Memory B cell (primary cell): ENCODE data around the gene MAGI2.

Experiments
- ATAC-seq: fragments of 150-1000 bp; cut with Tn5 transposase; 2 replicates; pipeline ENCODE4 v1.10.0; 2021; ENCODE audit warnings: low read depth, mild to moderate bottlenecking, moderate library complexity
- DNase-seq, 2 donors: peaks; one replicate each; pipeline ENCODE4 v3.0.0; 2022; ENCODE audit warnings: low spot score in 2 of 2
- H3K27ac Mint-ChIP-seq: one replicate; pipeline ENCODE4 v1.8.0; 2022; ENCODE audit warnings: mild to moderate bottlenecking, moderate library complexity, mixed read lengths
- H3K27me3 Mint-ChIP-seq: one replicate; pipeline ENCODE4 v1.8.0; 2022; ENCODE audit warnings: mixed read lengths
- H3K36me3 Mint-ChIP-seq: one replicate; pipeline ENCODE4 v1.8.0; 2022; ENCODE audit warnings: mild to moderate bottlenecking, mixed read lengths
- H3K4me1 Mint-ChIP-seq: one replicate; pipeline ENCODE4 v1.8.0; 2022; ENCODE audit warnings: mixed read lengths
- H3K4me3 Mint-ChIP-seq: one replicate; pipeline ENCODE4 v1.8.0; 2022; ENCODE audit warnings: mild to moderate bottlenecking, moderate library complexity, mixed read lengths
- H3K9me3 Mint-ChIP-seq: one replicate; pipeline ENCODE4 v1.8.0; 2022; ENCODE audit warnings: mixed read lengths

The MAGI2 gene

GRCh38 chr7:78565784-78566183 is 887.7 kb downstream of the MAGI2 start:
- no peaks in the 10 kb centered on the region for H3K36me3 Mint-ChIP-seq
- ATAC-seq (no peak), DNase-seq (no peak)
- H3K4me3 Mint-ChIP-seq: no peak overlapping the region
- H3K4me1 Mint-ChIP-seq: no peaks in the 10 kb centered on the region
- no peaks in the 10 kb centered on the region for H3K9me3 Mint-ChIP-seq
- no peaks in the 10 kb centered on the region for H3K27me3 Mint-ChIP-seq
- H3K27ac Mint-ChIP-seq: no peak overlapping the region

GRCh38 chr7:78563191-78563590 is 890.3 kb downstream of the MAGI2 start:
- no peak for ATAC-seq
- Mint-ChIP-seq H3K36me3 (no peaks in the 10 kb centered on the region), H3K4me1 (no peaks in the 10 kb centered on the region), H3K4me3 (no peak overlapping the region), H3K9me3 (no peaks in the 10 kb centered on the region), H3K27ac (no peak overlapping the region), H3K27me3 (no peaks in the 10 kb centered on the region)
- no peak for DNase-seq

GRCh38 chr7:78562191-78562590 is 891.3 kb downstream of the MAGI2 start:
- H3K9me3 Mint-ChIP-seq: no peaks in the 10 kb centered on the region
- no peak overlapping the region for H3K4me3 Mint-ChIP-seq
- ATAC-seq: no peak
- H3K4me1 Mint-ChIP-seq: no peaks in the 10 kb centered on the region
- no peaks in the 10 kb centered on the region for H3K36me3 Mint-ChIP-seq
- DNase-seq: no peak
- no peaks in the 10 kb centered on the region for H3K27me3 Mint-ChIP-seq
- no peak overlapping the region for H3K27ac Mint-ChIP-seq

- DNase-seq: no peak
- Mint-ChIP-seq H3K9me3 (no peaks in the 10 kb centered on the region), H3K27me3 (no peaks in the 10 kb centered on the region), H3K27ac (no peak overlapping the region), H3K4me1 (no peaks in the 10 kb centered on the region), H3K4me3 (no peak overlapping the region), H3K36me3 (no peaks in the 10 kb centered on the region)
- no peak for ATAC-seq
Measured at GRCh38 chr7:78558566-78558965, 894.9 kb downstream of the MAGI2 start.

DNA sequence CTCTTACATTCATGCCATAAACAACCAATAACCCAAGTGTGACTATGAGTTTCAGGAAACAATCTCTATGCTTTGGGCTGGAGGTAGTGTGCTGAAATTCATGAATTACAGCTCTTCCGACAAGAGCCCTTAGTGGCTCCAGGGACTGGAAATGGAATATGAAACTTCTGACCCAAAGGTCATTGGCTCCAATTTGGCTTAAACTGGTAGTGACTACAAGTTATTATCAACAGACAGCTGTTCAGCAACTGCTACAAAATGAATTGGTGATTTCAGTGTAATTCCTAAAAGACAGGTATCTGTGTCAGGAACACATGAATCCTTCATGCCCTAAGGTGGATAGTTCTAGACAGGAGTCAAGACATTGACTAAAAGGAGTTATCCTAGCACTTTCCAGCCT is 909.5 kb downstream of the MAGI2 start:
- H3K9me3 Mint-ChIP-seq: no peaks in the 10 kb centered on the region
- H3K27me3 Mint-ChIP-seq: no peaks in the 10 kb centered on the region
- DNase-seq: no peak
- no peak for ATAC-seq
- no peaks in the 10 kb centered on the region for H3K36me3 Mint-ChIP-seq
- no peaks in the 10 kb centered on the region for H3K4me1 Mint-ChIP-seq
- H3K4me3 Mint-ChIP-seq: no peak overlapping the region
- H3K27ac Mint-ChIP-seq: no peak overlapping the region

DNA sequence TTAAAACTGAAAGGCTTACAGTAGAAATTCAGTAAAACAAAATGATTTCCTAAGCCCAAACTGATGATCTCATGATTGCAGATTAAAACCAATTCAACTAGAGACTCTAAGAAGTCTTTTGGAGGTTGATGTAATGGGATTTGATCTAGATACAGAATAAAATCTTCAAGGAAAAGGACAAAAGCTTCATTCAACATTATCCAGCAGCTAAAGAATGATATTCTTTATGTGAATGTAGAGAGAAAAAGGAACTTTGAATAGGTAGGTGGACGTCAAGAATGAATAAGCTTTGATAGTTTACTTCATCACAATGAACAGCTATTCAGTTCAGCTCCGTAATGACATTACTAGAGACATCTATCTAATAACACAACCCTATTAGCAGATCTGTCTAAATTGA is 910.5 kb downstream of the MAGI2 start:
- Mint-ChIP-seq H3K27ac (no peak overlapping the region), H3K4me1 (no peaks in the 10 kb centered on the region), H3K9me3 (no peaks in the 10 kb centered on the region), H3K27me3 (no peaks in the 10 kb centered on the region), H3K4me3 (no peak overlapping the region), H3K36me3 (no peaks in the 10 kb centered on the region)
- no peak for DNase-seq
- no peak for ATAC-seq

DNA sequence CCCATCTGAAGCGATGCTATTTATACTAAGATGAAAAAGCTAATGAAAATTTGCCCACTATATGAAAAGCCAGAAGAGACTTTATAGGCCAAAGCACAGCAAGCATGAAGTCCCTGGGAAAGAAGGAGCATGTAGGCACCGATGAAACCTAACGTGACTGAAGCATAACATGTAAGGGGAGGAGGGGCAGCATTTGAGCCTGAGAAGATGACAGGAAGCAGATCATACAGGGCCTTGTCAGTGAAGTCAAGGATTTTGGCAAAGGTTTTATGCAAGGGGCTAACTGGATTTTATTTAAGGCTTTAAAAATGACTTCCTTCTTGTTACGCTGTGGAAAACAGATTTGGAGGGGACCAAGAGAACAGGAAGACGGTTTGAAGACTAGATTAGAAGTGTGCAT is 910.9 kb downstream of the MAGI2 start:
- H3K27ac Mint-ChIP-seq: no peak overlapping the region
- H3K27me3 Mint-ChIP-seq: no peaks in the 10 kb centered on the region
- no peak for DNase-seq
- no peaks in the 10 kb centered on the region for H3K4me1 Mint-ChIP-seq
- ATAC-seq: no peak
- H3K4me3 Mint-ChIP-seq: no peak overlapping the region
- peaks cover 4% of the 10 kb centered on the region for H3K9me3 Mint-ChIP-seq
- H3K36me3 Mint-ChIP-seq: no peaks in the 10 kb centered on the region

- Mint-ChIP-seq H3K36me3 (no peaks in the 10 kb centered on the region), H3K27ac (no peak overlapping the region), H3K9me3 (peaks cover 5% of the 10 kb centered on the region), H3K4me1 (no peaks in the 10 kb centered on the region), H3K4me3 (no peak overlapping the region), H3K27me3 (no peaks in the 10 kb centered on the region)
- DNase-seq (no peak), ATAC-seq (no peak)
Measured at GRCh38 chr7:78539825-78540224, 913.6 kb downstream of the MAGI2 start.

DNA sequence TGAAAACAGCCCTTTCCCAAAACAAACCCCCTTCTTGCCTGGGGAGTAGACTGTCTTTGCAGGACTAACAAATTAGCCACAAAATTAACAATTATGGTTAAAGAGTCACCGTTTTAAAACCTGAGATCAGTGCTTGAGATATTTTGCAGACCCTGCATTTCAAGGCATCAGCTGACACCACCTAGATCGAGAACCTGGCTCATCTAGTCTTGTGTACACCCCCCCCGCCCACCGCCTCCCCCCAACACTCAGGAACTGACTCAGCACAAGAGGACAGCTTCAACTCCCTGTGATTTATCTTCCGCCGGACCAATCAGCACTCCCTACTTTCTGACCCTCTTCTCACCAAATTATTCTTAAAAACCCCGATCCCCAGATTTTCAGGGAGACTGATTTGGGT is 917.8 kb downstream of the MAGI2 start:
- H3K36me3 Mint-ChIP-seq: no peaks in the 10 kb centered on the region
- no peaks in the 10 kb centered on the region for H3K27me3 Mint-ChIP-seq
- H3K4me1 Mint-ChIP-seq: no peaks in the 10 kb centered on the region
- H3K4me3 Mint-ChIP-seq: no peak overlapping the region
- H3K27ac Mint-ChIP-seq: no peak overlapping the region
- DNase-seq (no peak), ATAC-seq (no peak)
- H3K9me3 Mint-ChIP-seq: peaks cover 7% of the 10 kb centered on the region

- Mint-ChIP-seq H3K4me3 (no peak overlapping the region), H3K9me3 (peaks cover 1% of the 10 kb centered on the region), H3K36me3 (no peaks in the 10 kb centered on the region), H3K4me1 (no peaks in the 10 kb centered on the region), H3K27me3 (no peaks in the 10 kb centered on the region), H3K27ac (no peak overlapping the region)
- ATAC-seq (no peak), DNase-seq (no peak)
Measured at GRCh38 chr7:78530351-78530750, 923.1 kb downstream of the MAGI2 start.

GRCh38 chr7:78529392-78529791 is 924.1 kb downstream of the MAGI2 start:
- H3K4me3 Mint-ChIP-seq: no peak overlapping the region
- H3K9me3 Mint-ChIP-seq: peaks cover 1% of the 10 kb centered on the region
- DNase-seq (no peak), ATAC-seq (no peak)
- H3K36me3 Mint-ChIP-seq: no peaks in the 10 kb centered on the region
- no peak overlapping the region for H3K27ac Mint-ChIP-seq
- H3K27me3 Mint-ChIP-seq: no peaks in the 10 kb centered on the region
- no peaks in the 10 kb centered on the region for H3K4me1 Mint-ChIP-seq

DNA sequence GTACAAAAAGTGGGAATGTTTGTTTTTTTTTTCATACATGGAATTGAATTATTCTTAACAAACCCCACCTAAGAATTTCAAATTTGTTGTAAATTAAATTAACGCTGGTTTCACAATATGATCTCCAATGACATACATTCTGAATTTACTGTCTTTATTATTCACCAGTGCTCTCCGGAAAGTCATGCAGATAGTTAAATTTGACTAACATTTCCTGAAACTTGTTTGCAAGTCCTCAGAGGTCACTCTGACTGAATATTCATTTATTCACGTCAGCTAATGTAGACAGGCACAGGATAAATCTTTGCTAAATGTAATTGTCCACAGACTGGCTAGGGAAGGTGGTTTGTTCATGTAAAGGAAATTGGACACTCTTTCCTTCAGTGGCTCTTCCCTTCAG is 924.5 kb downstream of the MAGI2 start:
- ATAC-seq (no peak), DNase-seq (no peak)
- Mint-ChIP-seq H3K4me3 (no peak overlapping the region), H3K27me3 (no peaks in the 10 kb centered on the region), H3K36me3 (no peaks in the 10 kb centered on the region), H3K27ac (no peak overlapping the region), H3K9me3 (peaks cover 1% of the 10 kb centered on the region), H3K4me1 (no peaks in the 10 kb centered on the region)

- Mint-ChIP-seq H3K27ac (no peak overlapping the region), H3K4me3 (no peak overlapping the region), H3K27me3 (no peaks in the 10 kb centered on the region), H3K9me3 (no peaks in the 10 kb centered on the region), H3K36me3 (no peaks in the 10 kb centered on the region), H3K4me1 (no peaks in the 10 kb centered on the region)
- ATAC-seq (no peak), DNase-seq (no peak)
Measured at GRCh38 chr7:78523930-78524329, 929.5 kb downstream of the MAGI2 start.

GRCh38 chr7:78521961-78522360 is 931.5 kb downstream of the MAGI2 start:
- no peak overlapping the region for H3K4me3 Mint-ChIP-seq
- H3K27me3 Mint-ChIP-seq: no peaks in the 10 kb centered on the region
- no peak overlapping the region for H3K27ac Mint-ChIP-seq
- no peaks in the 10 kb centered on the region for H3K4me1 Mint-ChIP-seq
- H3K36me3 Mint-ChIP-seq: no peaks in the 10 kb centered on the region
- DNase-seq (no peak), ATAC-seq (no peak)
- H3K9me3 Mint-ChIP-seq: no peaks in the 10 kb centered on the region

DNA sequence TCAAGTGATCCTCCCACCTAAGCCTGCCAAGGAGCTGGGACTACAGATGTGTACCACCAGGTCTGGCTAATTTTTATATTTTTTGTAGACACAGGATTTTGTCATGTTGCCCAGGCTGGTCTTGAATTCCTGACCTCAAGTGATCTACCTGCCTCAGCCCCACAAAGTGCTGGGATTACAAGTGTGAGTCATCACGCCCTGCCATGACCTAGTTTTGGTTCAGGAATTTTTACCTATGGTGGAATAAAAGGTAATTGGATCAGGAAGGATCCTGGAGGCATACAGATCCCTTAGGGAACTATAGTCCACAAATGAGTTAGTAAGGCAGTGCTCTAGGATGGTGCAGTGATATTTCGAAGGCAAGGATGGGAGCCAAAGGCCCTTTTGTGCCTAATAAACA is 937.0 kb downstream of the MAGI2 start:
- ATAC-seq: no peak
- H3K4me3 Mint-ChIP-seq: no peak overlapping the region

GRCh38 chr7:78514634-78515033 is 938.8 kb downstream of the MAGI2 start:
- no peak for ATAC-seq
- no peaks in the 10 kb centered on the region for H3K36me3 Mint-ChIP-seq
- H3K4me1 Mint-ChIP-seq: no peaks in the 10 kb centered on the region
- H3K4me3 Mint-ChIP-seq: no peak overlapping the region
- no peak for DNase-seq
- H3K27me3 Mint-ChIP-seq: no peaks in the 10 kb centered on the region
- H3K9me3 Mint-ChIP-seq: no peaks in the 10 kb centered on the region
- H3K27ac Mint-ChIP-seq: no peak overlapping the region

More for the DNA sequence above, 937.0 kb downstream of the MAGI2 start:
- H3K27me3 Mint-ChIP-seq: no peaks in the 10 kb centered on the region
- H3K4me1 Mint-ChIP-seq: no peaks in the 10 kb centered on the region
- no peak for DNase-seq
- no peaks in the 10 kb centered on the region for H3K9me3 Mint-ChIP-seq
- no peak overlapping the region for H3K27ac Mint-ChIP-seq
- no peaks in the 10 kb centered on the region for H3K36me3 Mint-ChIP-seq
